PC-3 (cell line): Measurements from ENCODE around the gene SLC19A1. TPM values are rescaled to one million over a fixed set of nuclear protein-coding genes. Genes with fewer than 3 reads are reported as not detected.

Experiments used
- ATAC-seq: fragments of 200-7000 bp; cut with Tn5 transposase; 2 replicates; pipeline ENCODE4 v1.9.1; 2020; ENCODE audit warnings: mild to moderate bottlenecking, moderate library complexity
- BruUV-seq: library from RNA; stranded (reverse); fragments of 400-500 nt; replicated peaks from 2 replicates; lab custom pipeline; 2021; lab: Mats Ljungman, UMichigan
- CTCF ChIA-PET: fragments of 300-600 bp; sonication (Branson Sonifier 250); formaldehyde crosslinking; loops from one replicate; lab custom pipeline; 2022; ENCODE audit warnings: antibody characterized with exemption; lab: Charles Lee
- POLR2A ChIA-PET: fragments of 300-600 bp; sonication (Branson Sonifier 250); formaldehyde crosslinking; loops from one replicate; lab custom pipeline; 2022; ENCODE audit warnings: antibody characterized with exemption; ENCODE audit not compliant: unreplicated experiment; lab: Charles Lee
- DNase-seq: peaks from one replicate; pipeline ENCODE4 v3.0.0-alpha.2; 2015
- H2AFZ ChIP-seq: fragments of 300-600 bp; sonication (generic); 2 replicates; pipeline ENCODE4 v1.6.0; 2016; ENCODE audit warnings: antibody characterized with exemption, low read length
- H3F3A ChIP-seq: fragments of 300-600 bp; sonication (generic); one replicate; pipeline ENCODE4 v1.6.0; 2017; ENCODE audit warnings: antibody characterized with exemption, low read length, control low read depth, mild to moderate bottlenecking; ENCODE audit not compliant: unreplicated experiment
- H3K27ac ChIP-seq: fragments of 300-600 bp; sonication (generic); 2 replicates; pipeline ENCODE4 v1.5.1; 2016; ENCODE audit warnings: mild to moderate bottlenecking, low read length
- H3K27me3 ChIP-seq: fragments of 300-600 bp; sonication (generic); 2 replicates; pipeline ENCODE4 v1.6.1; 2016; ENCODE audit warnings: low read length, mixed read lengths
- H3K36me3 ChIP-seq: fragments of 300-600 bp; sonication (generic); 2 replicates; pipeline ENCODE4 v1.6.1; 2016; ENCODE audit warnings: low read depth, mixed run types, low read length, mixed read lengths
- H3K4me1 ChIP-seq: fragments of 300-600 bp; sonication (generic); 2 replicates; pipeline ENCODE4 v1.5.1; 2016; ENCODE audit warnings: low read length; ENCODE audit not compliant: insufficient read depth
- H3K4me2 ChIP-seq: fragments of 300-600 bp; sonication (generic); 2 replicates; pipeline ENCODE4 v1.6.0; 2016; ENCODE audit warnings: low read length
- H3K4me3 ChIP-seq: fragments of 300-600 bp; sonication (generic); 2 replicates; pipeline ENCODE4 v1.5.1; 2016; ENCODE audit warnings: mild to moderate bottlenecking, low read length, mixed read lengths
- H3K79me2 ChIP-seq: fragments of 300-600 bp; sonication (generic); 2 replicates; pipeline ENCODE4 v1.6.1; 2017; ENCODE audit warnings: low read length, mixed read lengths
- H3K9ac ChIP-seq: fragments of 300-600 bp; sonication (generic); 2 replicates; pipeline ENCODE4 v1.6.0; 2016; ENCODE audit warnings: mild to moderate bottlenecking, low read length
- H3K9me2 ChIP-seq: fragments of 300-600 bp; sonication (generic); replicated peaks from 2 replicates; pipeline ENCODE4 v1.6.1; 2016; ENCODE audit warnings: mixed run types, low read length, mixed read lengths
- H3K9me3 ChIP-seq: fragments of 300-600 bp; sonication (generic); 2 replicates; pipeline ENCODE4 v1.6.1; 2016; ENCODE audit warnings: low read length, mixed read lengths
- H4K20me1 ChIP-seq: fragments of 300-600 bp; sonication (generic); 2 replicates; pipeline ENCODE4 v1.6.1; 2016; ENCODE audit warnings: low read length, mixed read lengths
- CTCF ChIP-seq: fragments of 300-600 bp; sonication (generic); conservative IDR thresholded peaks from 2 replicates; pipeline ENCODE4 v1.5.1; 2017; ENCODE audit warnings: antibody characterized with exemption, low read depth, mild to moderate bottlenecking, low read length
- EZH2 ChIP-seq: fragments of 300-600 bp; sonication (generic); IDR thresholded peaks from one replicate; pipeline ENCODE4 v1.6.1; 2017; ENCODE audit warnings: antibody characterized with exemption, mild to moderate bottlenecking, low read length; ENCODE audit not compliant: unreplicated experiment
- EZH2phosphoT487 ChIP-seq: fragments of 300-600 bp; sonication (generic); IDR thresholded peaks from 2 replicates; pipeline ENCODE4 v1.6.1; 2018; ENCODE audit warnings: mild to moderate bottlenecking, antibody characterized with exemption, low read length, borderline replicate concordance
- intact Hi-C: fragments of 100-400 bp; cut with micrococcal nuclease; formaldehyde crosslinking; loops from 2 replicates; pipeline ENCODE4 v1.9.0; 2023
- total RNA-seq: library from RNA; depleted of rRNA; stranded (reverse); fragments of >200 nt; gene quantifications from 2 replicates; pipeline ENCODE4 v1.2.3, GENCODE V29; 2014

Gene SLC19A1
- total RNA-seq, 1 experiment from 2014 or later = 54.2 TPM

- DNase-seq = no peak
- BruUV-seq = no TSS peak
- Histone ChIP-seq H3K9me2 (no peaks in the 10 kb centered on the region), H3K36me3 (no peaks in the 10 kb centered on the region), H3K27ac (no peak overlapping the region), H2AFZ (no peak overlapping the region), H4K20me1 (no peaks in the 10 kb centered on the region), H3K9me3 (no peaks in the 10 kb centered on the region), H3K79me2 (no peaks in the 10 kb centered on the region), H3F3A (peaks cover 4% of the 10 kb centered on the region), H3K9ac (no peak overlapping the region), H3K4me1 (peaks cover 14% of the 10 kb centered on the region), H3K4me3 (no peak overlapping the region), H3K27me3 (no peaks in the 10 kb centered on the region), H3K4me2 (no peak overlapping the region)
- ChIA-PET CTCF (no interaction called here), POLR2A (no interaction called here)
- TF ChIP-seq CTCF = no peak
- no peak for TF ChIP-seq EZH2phosphoT487
- no peak for TF ChIP-seq EZH2
- intact Hi-C loops = no loop called here
- no peak for ATAC-seq
Observed at GRCh38 chr21:45548711-45549491, 6.7 kb upstream of the SLC19A1 start.

- intact Hi-C loops = no loop called here
- Histone ChIP-seq H3F3A (peaks cover 4% of the 10 kb centered on the region), H3K9ac (no peak overlapping the region), H3K4me1 (peaks cover 17% of the 10 kb centered on the region), H2AFZ (no peak overlapping the region), H3K27ac (no peak overlapping the region), H3K79me2 (no peaks in the 10 kb centered on the region), H3K4me2 (no peak overlapping the region), H3K36me3 (no peaks in the 10 kb centered on the region), H4K20me1 (no peaks in the 10 kb centered on the region), H3K27me3 (no peaks in the 10 kb centered on the region), H3K9me3 (no peaks in the 10 kb centered on the region), H3K9me2 (no peaks in the 10 kb centered on the region), H3K4me3 (no peak overlapping the region)
- TF ChIP-seq CTCF (no peak), EZH2phosphoT487 (no peak), EZH2 (no peak)
- DNase-seq (no peak), ATAC-seq (no peak)
- no TSS peak for BruUV-seq
- ChIA-PET POLR2A (no interaction called here), CTCF (no interaction called here)
Observed at GRCh38 chr21:45547545-45547900, 5.3 kb upstream of the SLC19A1 start.
